NCI-H774 (cell line): Measurements from ENCODE around the gene LDAH.

ENCODE experiments used
- DNase-seq: peaks from one replicate; lab custom pipeline; 2025; lab: John Stamatoyannopoulos, UW

Gene LDAH

GRCh38 chr2:20652141-20652540 is 170.8 kb downstream of the LDAH start:
- no peak for DNase-seq

GRCh38 chr2:20651731-20652099 is 171.2 kb downstream of the LDAH start:
- no peak for DNase-seq

- peak; percentile 78 for DNase-seq
Observed at GRCh38 chr2:20650877-20651730, 171.8 kb downstream of the LDAH start, which contains the start of gene HS1BP3. TSS of gene HS1BP3 (minus strand) at chr2:20651098. CDS start at chr2:20651063, 35 bp downstream.

- peak; percentile 18 for DNase-seq
Observed at GRCh38 chr2:20650393-20650876, 172.5 kb downstream of the LDAH start.

- DNase-seq = no peak
Observed at GRCh38 chr2:20649976-20650375, 172.9 kb downstream of the LDAH start.

GRCh38 chr2:20649576-20649975 is 173.3 kb downstream of the LDAH start:
- no peak for DNase-seq

GRCh38 chr2:20648831-20649230 is 174.1 kb downstream of the LDAH start:
- DNase-seq = no peak

- DNase-seq = no peak
Observed at GRCh38 chr2:20648206-20648605, 174.7 kb downstream of the LDAH start.

GRCh38 chr2:20647738-20648137 is 175.2 kb downstream of the LDAH start:
- no peak for DNase-seq

- no peak for DNase-seq
Observed at GRCh38 chr2:20647211-20647610, 175.7 kb downstream of the LDAH start.

- no peak for DNase-seq
Observed at GRCh38 chr2:20646446-20646845, 176.5 kb downstream of the LDAH start.

GRCh38 chr2:20645761-20646160 is 177.1 kb downstream of the LDAH start:
- DNase-seq = no peak

GRCh38 chr2:20645301-20645701 is 177.6 kb downstream of the LDAH start:
- no peak for DNase-seq

- no peak for DNase-seq
Observed at GRCh38 chr2:20643826-20644225, 179.1 kb downstream of the LDAH start.

- DNase-seq = no peak
Observed at GRCh38 chr2:20643060-20643459, 179.8 kb downstream of the LDAH start.

GRCh38 chr2:20642055-20642971 is 180.6 kb downstream of the LDAH start:
- peak; percentile 21 for DNase-seq

- DNase-seq = no peak
Observed at GRCh38 chr2:20641123-20641985, 181.5 kb downstream of the LDAH start.

GRCh38 chr2:20640411-20641122 is 182.3 kb downstream of the LDAH start:
- DNase-seq = no peak

- DNase-seq = no peak
Observed at GRCh38 chr2:20638646-20639430, 184.1 kb downstream of the LDAH start.

GRCh38 chr2:20638014-20638413 is 184.9 kb downstream of the LDAH start:
- DNase-seq = no peak
